GM21447 (cell line): Measurements from ENCODE around the gene WDR93.

Source experiments
- ATAC-seq: cut with Tn5 transposase; IDR thresholded peaks from one replicate; pipeline ENCODE4 v1.9.1; 2021; ENCODE audit not compliant: unreplicated experiment

The WDR93 gene

GRCh38 chr15:89747708-89748682 lies 57.4 kb downstream of the WDR93 start:
- no peak for ATAC-seq

- ATAC-seq: no peak
Observed at GRCh38 chr15:89749054-89749453, 58.4 kb downstream of the WDR93 start.

- no peak for ATAC-seq
Observed at GRCh38 chr15:89749526-89749925, 58.9 kb downstream of the WDR93 start.

GRCh38 chr15:89749951-89750559 lies 59.4 kb downstream of the WDR93 start:
- ATAC-seq: peak; percentile 8

- peak; percentile 93 for ATAC-seq
Observed at GRCh38 chr15:89750560-89751542, 60.2 kb downstream of the WDR93 start, which contains the start of gene MESP1. MESP1 (minus strand) TSS chr15:89751249; CDS start chr15:89751231, 18 bp downstream.

DNA sequence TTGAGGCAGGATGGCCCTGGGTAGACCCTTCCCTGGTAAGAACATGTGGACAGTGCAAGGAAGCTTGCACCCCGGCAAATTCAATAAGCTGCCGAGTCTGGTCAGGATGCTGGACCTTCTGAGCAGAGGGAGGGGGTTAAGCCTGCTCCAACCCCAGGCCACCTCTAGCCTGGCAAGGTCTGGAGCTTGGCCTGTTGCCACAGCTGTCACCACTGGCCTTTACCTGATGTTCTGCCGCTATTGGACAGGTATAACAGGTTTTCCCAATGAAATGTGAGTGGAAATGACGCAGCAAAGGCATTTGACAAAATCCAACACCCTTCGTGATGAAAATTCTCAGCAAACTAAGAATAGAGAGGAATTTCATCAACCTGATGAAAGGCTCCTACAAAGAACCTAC lies 61.1 kb downstream of the WDR93 start:
- ATAC-seq: no peak

DNA sequence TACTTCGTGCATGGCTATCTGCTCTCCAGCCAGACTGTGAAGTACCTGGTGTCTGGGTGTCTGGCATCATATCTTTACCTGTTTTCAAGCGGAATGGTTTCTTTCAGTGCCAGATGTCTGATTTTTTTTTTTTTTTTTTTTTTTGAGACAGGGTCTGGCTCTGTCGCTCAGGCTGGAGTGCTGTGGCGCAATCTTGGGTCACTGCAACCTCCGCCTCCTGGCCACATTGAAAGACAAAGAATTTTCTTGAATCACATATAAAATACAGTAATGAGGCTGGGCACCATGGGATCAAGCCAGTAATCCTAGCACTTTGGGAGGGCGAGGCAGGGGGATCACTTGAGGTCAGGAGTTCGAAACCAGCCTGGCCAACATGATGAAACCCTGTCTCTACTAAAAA lies 63.2 kb downstream of the WDR93 start:
- ATAC-seq: no peak

- no peak for ATAC-seq
Observed at GRCh38 chr15:89754361-89755154, 63.9 kb downstream of the WDR93 start.

DNA sequence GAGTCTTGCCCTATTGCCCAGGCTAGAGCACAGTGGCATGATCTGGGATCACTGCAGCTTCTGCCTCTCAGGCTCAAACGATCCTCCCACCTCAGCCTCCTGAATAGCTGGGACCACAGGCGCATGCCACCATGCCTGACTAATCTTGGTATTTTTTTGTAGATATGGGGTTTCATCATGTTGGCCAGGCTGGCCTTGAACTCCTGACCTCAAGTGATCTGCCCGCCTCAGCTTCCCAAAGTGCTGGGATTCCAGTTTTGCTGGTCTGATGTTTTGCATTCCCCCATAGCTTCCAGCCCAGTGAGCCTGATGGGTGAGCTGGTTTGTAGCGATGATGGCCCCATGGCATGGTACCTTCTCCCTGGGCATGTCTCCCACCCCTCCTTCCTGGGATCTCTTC lies 65.1 kb downstream of the WDR93 start:
- no peak for ATAC-seq

DNA sequence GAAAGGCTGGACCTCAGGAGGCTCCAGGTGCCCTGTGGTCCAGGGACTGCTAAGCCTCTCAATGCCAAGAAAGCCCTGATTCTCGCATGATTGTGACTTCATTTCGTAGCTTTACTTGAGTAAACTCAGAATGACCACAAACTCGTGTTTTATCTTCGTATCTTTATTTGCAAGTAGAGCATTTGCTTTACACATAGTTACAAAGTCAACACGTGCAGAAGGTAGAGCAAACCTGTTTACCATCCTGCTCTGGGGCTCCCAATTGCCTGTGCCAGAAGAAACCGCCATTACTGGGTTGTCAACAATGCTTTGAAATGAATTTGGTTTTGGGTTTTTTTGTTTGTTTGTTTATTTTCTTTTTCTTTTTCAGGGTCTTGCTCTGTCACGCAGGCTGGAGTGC lies 66.3 kb downstream of the WDR93 start:
- no peak for ATAC-seq

DNA sequence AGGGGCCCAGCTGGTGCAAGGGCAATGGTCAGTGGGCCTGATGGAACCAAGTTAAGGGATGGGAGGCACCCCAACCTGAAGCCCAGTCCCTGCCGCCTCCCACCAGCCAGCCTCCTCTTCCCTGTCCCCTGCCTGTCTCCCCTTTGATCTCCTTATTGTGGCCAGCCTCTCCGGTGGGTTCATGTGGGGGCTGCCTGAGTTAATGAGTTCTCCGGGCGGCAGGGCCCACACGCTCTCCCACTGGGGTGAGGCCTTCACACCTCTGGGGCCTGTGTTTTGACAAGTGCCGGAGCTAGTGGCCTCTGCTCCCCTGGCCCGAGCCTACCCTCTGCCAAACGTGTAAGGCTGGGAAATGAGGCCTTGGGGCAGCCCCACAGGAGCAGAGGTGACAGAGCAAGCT lies 67.7 kb downstream of the WDR93 start:
- no peak for ATAC-seq

DNA sequence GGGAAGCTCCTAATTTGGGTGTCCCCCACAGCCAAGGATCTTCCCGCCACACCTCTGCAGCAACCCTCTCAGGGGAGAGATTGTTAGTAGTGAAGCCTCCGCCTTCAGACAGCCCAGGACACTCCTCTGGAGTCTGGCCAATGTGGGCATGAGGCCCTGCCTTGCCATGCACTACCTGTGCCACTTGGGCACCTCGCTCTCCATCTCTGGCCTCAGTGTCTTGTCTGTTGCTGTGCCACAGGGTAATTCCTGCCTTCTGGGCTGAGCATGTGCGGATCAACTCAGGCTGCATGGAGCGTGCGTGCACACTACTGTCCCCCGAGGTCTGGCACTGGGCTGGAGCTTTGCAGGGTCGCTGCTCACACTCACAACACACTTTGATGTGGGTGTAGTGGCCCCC lies 68.4 kb downstream of the WDR93 start:
- no peak for ATAC-seq

- no peak for ATAC-seq
Observed at GRCh38 chr15:89759835-89760234, 69.2 kb downstream of the WDR93 start.

- peak; percentile 67 for ATAC-seq
Observed at GRCh38 chr15:89760303-89761008, 69.8 kb downstream of the WDR93 start.

DNA sequence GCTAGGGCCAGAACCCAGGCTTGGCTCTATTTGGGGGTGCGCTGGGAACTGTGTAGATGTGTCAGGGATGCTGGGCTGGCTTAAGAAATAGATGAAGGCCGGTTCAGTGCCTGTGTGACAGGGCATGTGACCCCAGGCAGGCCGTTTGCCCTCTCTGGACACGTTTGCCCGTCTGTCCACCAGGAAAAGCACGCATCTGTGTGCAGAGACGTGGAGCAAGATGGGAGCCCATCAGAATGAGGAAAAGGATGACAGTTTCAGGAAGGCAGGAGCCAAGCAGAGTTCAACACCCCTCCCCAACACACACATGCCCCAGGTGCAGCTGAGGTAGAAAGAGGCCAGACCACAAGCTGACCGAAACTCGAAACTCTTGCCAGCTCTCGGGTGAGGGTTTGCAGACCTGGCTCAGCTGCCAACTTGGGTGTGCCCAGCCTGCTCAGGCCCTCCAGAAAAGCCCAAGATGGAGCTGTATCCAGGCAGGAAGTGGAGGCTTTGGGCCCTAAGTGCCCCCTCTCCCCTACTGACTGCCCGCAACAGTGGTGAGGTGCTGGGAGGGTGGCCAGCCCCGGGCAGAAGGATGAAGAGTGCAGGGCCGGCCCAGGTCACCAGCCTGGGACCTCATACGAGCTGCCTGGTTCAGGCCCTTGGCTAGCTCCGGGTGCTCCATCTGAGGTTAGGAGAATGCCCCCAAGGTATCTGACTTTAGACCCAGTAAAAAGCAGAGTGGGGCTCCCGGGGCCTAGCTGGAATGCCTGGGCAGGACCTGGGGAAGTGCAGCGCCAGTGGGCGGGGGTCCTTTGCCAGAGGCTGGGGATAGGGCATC lies 70.6 kb downstream of the WDR93 start:
- ATAC-seq: peak; percentile 60

- no peak for ATAC-seq
Observed at GRCh38 chr15:89761929-89762328, 71.3 kb downstream of the WDR93 start.

DNA sequence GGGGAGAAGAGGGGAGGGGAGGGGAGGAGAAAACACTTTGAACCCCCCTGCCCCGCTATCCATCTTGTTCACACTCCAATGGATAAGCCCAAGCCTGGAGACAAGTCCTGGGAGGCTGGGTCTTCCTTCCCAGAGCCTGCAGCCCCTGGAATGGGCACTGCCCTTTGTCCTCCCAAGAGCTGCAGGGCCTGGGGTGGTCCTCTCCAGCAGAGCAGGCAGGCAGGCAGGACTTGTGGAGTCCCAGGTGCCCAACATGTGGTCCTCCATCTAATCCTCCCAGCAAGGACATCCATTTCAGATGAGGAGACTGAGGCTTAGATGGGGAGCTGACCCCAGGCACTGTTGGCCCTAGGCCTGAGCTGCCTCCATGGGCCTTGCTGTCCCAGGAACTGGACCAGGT lies 75.1 kb downstream of the WDR93 start:
- no peak for ATAC-seq

DNA sequence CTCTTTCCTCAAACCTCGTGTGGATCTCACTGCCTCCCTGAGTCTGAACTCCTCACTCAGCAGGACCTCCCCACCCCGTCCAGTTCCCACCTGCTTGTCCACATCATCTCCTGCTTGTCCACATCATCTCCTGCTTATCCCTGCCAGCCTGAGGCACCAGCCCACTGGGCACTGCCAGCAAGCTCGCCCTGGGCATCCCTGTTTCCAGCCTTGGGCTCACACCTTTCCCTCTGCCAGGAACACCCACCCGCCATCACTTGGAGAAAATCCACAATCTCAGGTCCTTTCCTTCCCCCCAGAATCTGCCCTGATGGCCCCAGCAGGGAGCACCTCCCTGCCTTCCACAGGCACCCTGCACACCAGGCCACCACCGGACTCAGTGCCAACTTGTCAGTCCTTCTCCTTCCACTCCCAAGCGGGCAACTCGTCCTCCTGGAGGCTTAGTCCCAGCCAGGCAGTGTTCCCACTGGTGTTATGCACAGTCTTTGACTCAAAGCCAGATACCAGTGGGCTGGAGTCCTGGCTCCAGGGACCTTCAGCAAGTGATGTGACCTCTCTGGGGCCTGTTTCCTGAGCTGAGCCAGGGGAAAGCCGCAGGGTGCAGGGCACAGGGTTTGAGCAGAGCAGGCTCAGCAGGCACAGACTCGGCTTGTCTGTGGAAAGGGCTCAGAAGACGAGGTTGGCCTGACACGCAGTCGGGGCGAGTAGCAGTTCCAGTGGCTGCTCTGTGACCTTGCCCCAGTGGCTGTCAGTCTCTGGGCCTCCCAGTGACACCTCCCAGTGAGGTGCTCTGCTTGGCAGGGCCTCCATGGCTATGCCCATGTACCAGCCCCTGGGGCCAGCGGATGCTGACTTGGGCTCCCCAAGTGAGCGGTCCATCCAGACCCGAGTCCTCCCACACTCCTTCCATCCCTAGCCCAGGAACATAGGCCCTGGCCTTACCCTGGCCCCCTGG lies 76.0 kb downstream of the WDR93 start:
- no peak for ATAC-seq
